Kasumi-1 (cell line): ENCODE results near the gene DERA.
"Not testable (repeated sequence)": the region's sequence is repeated elsewhere in the genome, so short reads cannot be mapped to it uniquely, and the experiment has no call there.

Experiments used
- DNase-seq, 2 experiments: peaks; one replicate each; lab custom pipeline; 2025; lab: John Stamatoyannopoulos, UW

Gene DERA

GRCh38 chr12:15904378-15904920 lies 6.7 kb upstream of the DERA start:
- no peak for DNase-seq

- DNase-seq = no peak
These were observed 666 bp upstream of the DERA start for GRCh38 chr12:15910468-15910863.

GRCh38 chr12:15911931-15912330 lies 799 bp downstream of the DERA start:
- DNase-seq = not testable (repeated sequence)

- not testable (repeated sequence) for DNase-seq
These were observed 3.0 kb downstream of the DERA start for GRCh38 chr12:15914131-15914530.

- no peak for DNase-seq
These were observed 6.9 kb downstream of the DERA start for GRCh38 chr12:15918066-15918465.

- no peak for DNase-seq
These were observed 8.3 kb downstream of the DERA start for GRCh38 chr12:15919418-15919817.

- DNase-seq = no peak
These were observed 13.8 kb downstream of the DERA start for GRCh38 chr12:15924956-15925355.

- DNase-seq = no peak
These were observed 17.2 kb downstream of the DERA start for GRCh38 chr12:15928346-15928745.

- DNase-seq = no peak
These were observed 17.9 kb downstream of the DERA start for GRCh38 chr12:15928870-15929571.

- no peak for DNase-seq
These were observed 20.5 kb downstream of the DERA start for GRCh38 chr12:15931590-15932053.

GRCh38 chr12:15932327-15932726 lies 21.2 kb downstream of the DERA start:
- DNase-seq = no peak

GRCh38 chr12:15932971-15933370 lies 21.8 kb downstream of the DERA start:
- no peak for DNase-seq

GRCh38 chr12:15933751-15934150 lies 22.6 kb downstream of the DERA start:
- DNase-seq = no peak

GRCh38 chr12:15936751-15937150 lies 25.6 kb downstream of the DERA start:
- DNase-seq = no peak

- no peak for DNase-seq
These were observed 26.8 kb downstream of the DERA start for GRCh38 chr12:15937902-15938301.

GRCh38 chr12:15939111-15939510 lies 28.0 kb downstream of the DERA start:
- DNase-seq = no peak

- no peak for DNase-seq
These were observed 31.3 kb downstream of the DERA start for GRCh38 chr12:15942475-15942874.

GRCh38 chr12:15943519-15943918 lies 32.4 kb downstream of the DERA start:
- DNase-seq = not testable (repeated sequence)

GRCh38 chr12:15948461-15948860 lies 37.3 kb downstream of the DERA start:
- not testable (repeated sequence) for DNase-seq

GRCh38 chr12:15955281-15955680 lies 44.1 kb downstream of the DERA start:
- no peak for DNase-seq

GRCh38 chr12:15956010-15956409 lies 44.9 kb downstream of the DERA start:
- no peak for DNase-seq

- DNase-seq = no peak
These were observed 45.5 kb downstream of the DERA start for GRCh38 chr12:15956413-15957185.

GRCh38 chr12:15962760-15963159 lies 51.6 kb downstream of the DERA start:
- no peak for DNase-seq
